Measurements from ENCODE around the gene ATG16L2.
"Not testable (repeated sequence)": the region's sequence is repeated elsewhere in the genome, so short reads cannot be mapped to it uniquely, and the experiment has no call there.

ATG16L2 gene

DNA sequence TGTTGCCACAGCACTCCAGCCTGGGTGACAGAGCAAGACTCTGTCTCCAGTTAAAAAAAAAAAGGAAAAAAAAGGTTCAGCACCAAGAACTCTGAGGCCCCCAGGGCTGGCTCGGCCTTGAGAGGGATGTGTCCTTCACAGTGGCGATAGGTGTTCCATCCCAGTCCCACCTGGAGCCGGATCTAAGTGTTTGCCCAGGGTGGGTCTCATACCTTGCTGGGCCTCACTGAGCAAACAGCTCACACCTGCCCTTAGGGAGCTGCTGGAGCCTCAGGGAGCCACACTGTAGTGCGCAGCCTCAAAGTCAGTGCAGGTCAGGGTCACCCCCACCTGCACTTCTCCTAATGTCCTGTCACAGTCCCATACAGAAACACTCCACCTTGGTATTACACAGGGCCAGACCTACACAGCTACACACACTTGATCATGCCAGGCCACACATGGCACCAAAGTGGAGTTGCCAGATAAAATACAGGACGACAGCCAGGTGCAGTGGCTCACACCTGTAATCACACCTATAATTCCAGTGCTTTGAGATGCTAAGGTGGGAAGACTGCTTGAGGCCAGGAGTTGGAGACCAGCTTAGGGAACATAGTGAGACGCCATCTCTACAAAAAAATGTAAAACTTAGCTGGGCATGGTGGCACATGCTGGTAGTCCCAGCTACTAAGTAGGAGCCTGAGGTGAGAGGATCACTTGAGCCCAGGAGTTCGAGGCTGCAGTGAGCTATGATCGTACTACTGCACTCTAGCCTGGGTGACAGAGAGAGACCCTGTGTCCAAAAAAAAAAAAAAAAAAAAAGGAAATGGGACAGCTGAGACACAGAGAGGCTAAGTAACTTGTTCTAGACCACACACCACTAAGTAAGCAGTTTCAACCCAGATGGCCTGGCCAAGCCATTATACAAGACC is 27.7 kb upstream of the ATG16L2 start:
- Histone ChIP-seq H3K4me1 (ENCODE audit: insufficient read depth, low read length) (peaks cover 11% of the 10 kb centered on the region; the same call in 1 of the 2 replicates), H3K36me3 (ENCODE audit: insufficient read depth, low read length) (no peaks in the 10 kb centered on the region), H3K9ac (ENCODE audit: low read depth, low read length) (no peak overlapping the region; the same call in 1 of the 2 replicates), H3K9me3 (ENCODE audit: control insufficient read depth, insufficient read depth, low read length) (no peaks in the 10 kb centered on the region)

DNA sequence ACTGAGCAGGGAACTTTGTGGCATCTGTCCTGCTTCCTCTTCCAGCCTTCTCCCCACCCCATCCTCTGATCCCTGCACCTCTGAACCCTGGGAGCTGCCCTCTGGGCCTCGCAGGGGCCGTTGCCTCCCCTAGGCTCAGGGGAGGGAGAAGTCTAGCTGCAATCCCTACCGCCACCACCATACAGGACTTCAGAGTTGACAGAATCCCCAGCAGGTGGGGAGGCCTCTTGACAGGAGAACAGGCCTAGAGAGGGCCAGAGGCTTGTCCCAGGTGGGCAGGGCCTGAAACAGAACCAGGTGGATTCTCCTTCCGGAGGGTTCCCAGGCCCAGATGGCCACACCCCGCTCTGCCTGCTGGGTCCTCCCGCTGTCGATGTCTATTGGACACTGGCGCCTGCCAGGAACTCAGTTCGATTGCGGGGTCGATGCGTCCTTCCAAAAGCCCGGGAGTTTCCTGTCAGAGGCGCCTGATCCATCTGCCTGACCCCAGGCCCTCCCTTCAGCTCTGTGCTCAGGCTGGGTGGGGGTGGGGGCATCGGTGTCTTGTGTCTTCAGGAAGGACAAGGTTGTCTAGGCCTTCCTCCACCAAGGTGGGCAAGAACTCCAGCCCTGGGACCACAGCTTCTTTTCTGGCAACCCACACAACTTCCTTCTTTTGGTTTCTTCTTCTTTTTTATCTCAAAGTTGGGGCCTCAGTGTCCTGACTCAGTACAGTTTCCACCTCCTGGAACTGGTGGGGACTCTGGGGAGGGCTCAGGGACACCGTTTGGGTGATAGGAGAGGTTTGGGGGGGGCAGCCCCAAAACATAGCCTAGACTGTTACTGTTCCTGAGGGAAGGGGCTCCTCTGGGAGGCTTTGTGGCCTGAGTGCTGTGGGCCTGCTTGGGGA is 26.8 kb upstream of the ATG16L2 start:
- Histone ChIP-seq H3K4me1 (ENCODE audit: insufficient read depth, low read length) (peaks cover 12% of the 10 kb centered on the region), H3K36me3 (ENCODE audit: insufficient read depth, low read length) (no peaks in the 10 kb centered on the region), H3K9me3 (ENCODE audit: control insufficient read depth, insufficient read depth, low read length) (no peaks in the 10 kb centered on the region), H3K9ac (ENCODE audit: low read depth, low read length) (no peak overlapping the region; the same call in 1 of the 2 replicates)

DNA sequence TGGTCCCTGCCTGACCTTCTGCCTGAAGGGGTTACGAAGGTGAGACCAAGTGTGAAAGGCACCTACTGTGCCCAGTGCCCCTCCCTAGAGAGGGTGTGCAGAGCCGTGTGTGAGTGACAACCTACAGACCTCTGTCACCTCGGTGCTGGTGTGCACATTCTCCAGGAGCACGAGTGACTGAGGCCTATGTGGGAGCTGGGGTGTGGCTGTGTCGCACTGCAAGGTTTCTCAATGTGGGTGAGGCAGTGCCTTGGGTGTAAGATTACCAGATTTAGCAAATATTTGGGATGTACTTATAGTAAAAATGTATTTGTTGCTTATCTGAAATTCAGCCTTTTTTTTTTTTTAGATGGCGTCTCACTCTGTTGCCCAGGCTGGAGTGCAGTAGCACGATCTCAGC is 26.0 kb upstream of the ATG16L2 start:
- Histone ChIP-seq H3K4me1 (ENCODE audit: insufficient read depth, low read length) (peaks cover 20% of the 10 kb centered on the region), H3K9me3 (ENCODE audit: control insufficient read depth, insufficient read depth, low read length) (no peaks in the 10 kb centered on the region), H3K9ac (ENCODE audit: low read depth, low read length) (no peak overlapping the region), H3K36me3 (ENCODE audit: insufficient read depth, low read length) (no peaks in the 10 kb centered on the region)

DNA sequence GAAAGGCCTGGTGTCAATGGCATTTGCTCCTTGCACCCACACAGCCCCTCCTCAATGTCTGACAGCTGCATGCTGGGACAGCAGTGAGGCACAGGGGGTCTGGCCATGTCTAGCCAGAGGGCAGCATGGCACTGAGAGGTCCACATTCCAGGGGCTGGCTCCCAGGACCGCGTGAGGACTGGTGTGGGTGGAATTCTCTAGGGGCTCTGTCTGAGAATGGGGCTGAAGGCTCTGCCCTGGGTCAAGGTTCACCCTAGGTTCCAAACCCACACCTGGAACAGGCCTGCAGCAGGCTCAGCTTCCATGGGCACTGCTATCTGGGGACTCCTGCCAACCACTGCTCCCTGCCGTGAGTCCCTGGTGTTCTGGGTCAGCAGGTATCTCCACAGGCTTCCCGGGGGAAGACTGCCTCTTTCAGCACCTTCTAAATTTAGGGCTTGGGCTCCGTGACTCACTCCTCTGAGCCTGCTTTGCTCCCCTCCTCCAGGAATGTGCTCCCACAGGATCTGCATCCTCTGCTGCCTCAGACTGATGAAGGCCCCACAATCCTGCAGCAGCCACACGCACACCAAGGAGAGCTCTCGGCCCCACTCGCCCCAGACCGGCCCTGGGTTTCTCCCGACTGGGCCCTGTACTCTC is 24.6 kb upstream of the ATG16L2 start:
- H3K36me3 ChIP-seq (ENCODE audit: insufficient read depth, low read length), result no peaks in the 10 kb centered on the region
- H3K9ac ChIP-seq (ENCODE audit: low read depth, low read length), result no peak overlapping the region
- H3K9me3 ChIP-seq (ENCODE audit: control insufficient read depth, insufficient read depth, low read length), result no peaks in the 10 kb centered on the region
- peaks cover 21% of the 10 kb centered on the region for H3K4me1 ChIP-seq (ENCODE audit: insufficient read depth, low read length)

DNA sequence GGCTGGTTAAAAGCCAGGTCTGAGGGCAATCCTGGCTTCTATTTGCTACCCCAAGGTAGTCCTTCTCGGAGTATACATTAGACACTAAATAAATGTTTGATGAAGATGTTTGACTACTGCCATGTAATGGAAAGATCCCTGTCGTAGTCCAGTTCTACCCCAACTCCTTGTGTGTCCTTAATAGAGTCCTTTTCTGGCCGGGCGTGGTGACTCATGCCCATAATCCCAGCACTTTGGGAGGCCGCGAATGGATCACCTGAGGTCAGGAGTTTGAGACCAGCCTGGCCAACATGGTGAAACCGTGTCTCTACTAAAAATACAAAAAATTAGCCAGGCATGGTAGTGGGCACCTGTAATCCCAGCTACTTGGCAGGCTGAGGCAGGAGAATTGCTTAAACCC is 23.0 kb upstream of the ATG16L2 start:
- H3K9ac ChIP-seq (ENCODE audit: low read depth, low read length); H3K36me3 ChIP-seq (ENCODE audit: insufficient read depth, low read length); H3K9me3 ChIP-seq (ENCODE audit: control insufficient read depth, insufficient read depth, low read length): not testable (repeated sequence)
- H3K4me1 ChIP-seq (ENCODE audit: insufficient read depth, low read length), result peaks cover 21% of the 10 kb centered on the region

DNA sequence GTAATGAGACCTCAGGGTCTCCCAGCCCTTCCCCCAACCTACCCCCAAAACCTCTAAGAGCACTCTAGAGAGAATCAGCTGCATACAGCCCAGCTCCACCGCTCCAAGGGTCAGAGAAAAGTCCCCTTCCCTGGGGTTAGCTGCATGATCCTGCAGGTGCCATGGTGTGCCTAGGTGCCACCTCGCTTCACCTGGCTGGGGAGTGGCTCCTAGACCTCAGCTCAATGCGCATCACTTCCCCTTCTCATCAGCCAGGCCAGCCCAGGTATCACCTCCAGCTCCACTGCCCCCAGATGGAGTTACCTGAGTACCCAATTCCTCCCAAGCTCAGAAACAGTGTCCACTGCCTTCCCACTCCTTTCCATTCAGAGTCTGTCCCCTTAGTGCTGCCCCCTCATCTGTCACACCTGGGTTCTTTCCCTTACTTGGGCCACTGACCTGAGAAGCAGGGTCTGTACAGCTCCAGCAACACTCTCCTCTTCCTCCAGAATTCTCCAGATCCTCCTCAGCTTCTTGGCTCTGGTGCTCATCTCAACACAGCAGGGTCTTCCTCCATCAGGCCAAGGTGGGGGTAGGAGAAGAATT is 21.7 kb upstream of the ATG16L2 start:
- Histone ChIP-seq H3K4me1 (ENCODE audit: insufficient read depth, low read length) (peaks cover 16% of the 10 kb centered on the region), H3K9me3 (ENCODE audit: control insufficient read depth, insufficient read depth, low read length) (no peaks in the 10 kb centered on the region), H3K9ac (ENCODE audit: low read depth, low read length) (no peak overlapping the region), H3K36me3 (ENCODE audit: insufficient read depth, low read length) (no peaks in the 10 kb centered on the region)

DNA sequence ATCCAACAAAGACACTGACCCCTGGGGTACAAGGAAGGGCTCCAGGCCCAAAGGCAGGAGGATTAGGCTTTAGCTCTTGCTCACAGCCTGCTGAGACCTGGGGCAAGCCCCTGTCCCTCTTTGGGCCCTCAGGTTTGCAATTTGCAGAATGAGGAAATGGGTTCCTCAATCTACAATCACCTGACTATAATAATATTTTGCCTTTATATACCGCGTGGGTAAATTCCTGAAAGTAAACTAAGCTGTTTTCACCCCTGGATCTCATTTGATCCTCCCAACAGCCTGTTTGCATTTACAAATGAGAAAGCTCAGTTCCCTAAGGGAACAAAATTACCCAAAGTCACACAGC is 21.2 kb upstream of the ATG16L2 start:
- Histone ChIP-seq H3K4me1 (ENCODE audit: insufficient read depth, low read length) (peaks cover 20% of the 10 kb centered on the region), H3K36me3 (ENCODE audit: insufficient read depth, low read length) (no peaks in the 10 kb centered on the region), H3K9me3 (ENCODE audit: control insufficient read depth, insufficient read depth, low read length) (no peaks in the 10 kb centered on the region), H3K9ac (ENCODE audit: low read depth, low read length) (peak overlapping the region; percentile 11; the same call in 1 of the 2 replicates)

DNA sequence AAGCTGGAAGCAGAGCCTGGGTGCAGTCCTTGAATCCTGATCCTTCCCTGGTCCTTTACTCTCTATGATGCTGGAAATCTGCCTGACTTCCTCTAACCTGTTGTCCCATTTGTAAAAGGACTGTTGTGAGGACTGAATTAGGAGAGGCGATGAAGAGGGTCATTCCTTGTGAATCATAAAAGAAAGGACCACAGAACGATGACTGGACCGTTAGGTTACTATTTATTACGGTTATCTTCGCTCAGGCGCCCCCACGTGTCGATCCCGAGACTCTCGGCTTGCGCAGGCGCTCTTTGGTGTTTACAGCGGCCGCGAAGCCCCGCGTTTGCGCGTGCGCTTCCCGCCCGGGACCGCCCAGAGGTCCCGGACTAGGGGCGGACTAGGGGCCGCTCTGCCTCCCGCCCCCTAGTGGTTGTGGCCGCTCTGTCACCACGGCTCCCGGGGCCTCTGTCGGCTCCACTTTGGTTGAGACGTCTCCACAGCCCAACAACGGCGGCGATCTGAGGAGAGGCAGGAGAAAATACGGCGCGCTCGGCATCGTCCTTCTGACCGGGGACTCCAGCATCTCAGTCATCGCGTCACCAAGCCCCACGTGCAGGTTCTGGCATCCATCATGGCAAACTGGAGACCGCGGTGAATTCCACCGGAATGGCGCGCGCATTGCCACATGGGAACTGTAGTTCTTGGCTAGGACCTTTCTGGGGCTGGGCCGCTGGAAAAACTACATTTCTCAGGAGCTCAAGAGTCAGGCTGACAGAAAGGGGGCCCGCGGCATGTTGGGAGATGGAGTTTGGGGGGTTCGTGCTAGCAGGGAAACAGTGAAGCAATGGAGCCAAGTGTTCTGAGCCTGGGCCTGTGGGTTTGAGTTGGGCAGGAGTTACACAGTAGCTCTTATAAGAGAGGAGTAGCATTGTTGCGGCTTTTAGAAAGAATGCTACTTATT is 20.5 kb upstream of the ATG16L2 start, which contains the start of gene STARD10:
STARD10 (minus strand) TSS at position 623 of the 943 bp plus-strand sequence. CDS start 12,866 bp downstream, outside the sequence.
- H3K9ac ChIP-seq (ENCODE audit: low read depth, low read length), result peak within 1 kb of the TSS; percentile 80
- H3K4me1 ChIP-seq (ENCODE audit: insufficient read depth, low read length), result peaks cover 22% of the 10 kb centered on the region
- H3K36me3 ChIP-seq (ENCODE audit: insufficient read depth, low read length), result no peaks in the 10 kb centered on the region
- no peaks in the 10 kb centered on the region for H3K9me3 ChIP-seq (ENCODE audit: control insufficient read depth, insufficient read depth, low read length)

DNA sequence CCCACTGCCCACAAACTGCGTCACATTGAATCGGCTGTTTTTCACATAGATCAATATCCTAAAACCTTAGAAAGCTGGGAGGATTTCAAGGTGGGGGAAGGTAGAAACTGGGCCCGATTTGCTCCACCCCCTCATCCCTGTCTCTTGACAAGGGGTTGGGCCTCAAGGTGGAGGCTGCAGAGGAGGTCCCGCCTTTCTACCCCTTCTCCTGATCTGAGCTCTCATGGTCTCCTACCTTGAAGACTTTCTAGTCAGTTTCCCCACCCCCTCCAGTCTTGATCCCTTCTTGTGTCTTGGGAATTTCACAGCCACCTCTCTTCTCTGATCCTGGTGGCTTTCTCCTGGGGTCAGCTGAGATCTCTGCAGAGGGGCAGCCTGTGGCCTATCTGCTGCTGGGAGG is 15.8 kb upstream of the ATG16L2 start:
- H3K4me1 ChIP-seq (ENCODE audit: insufficient read depth, low read length), result peaks cover 6% of the 10 kb centered on the region
- no peaks in the 10 kb centered on the region for H3K36me3 ChIP-seq (ENCODE audit: insufficient read depth, low read length)
- no peak overlapping the region for H3K9ac ChIP-seq (ENCODE audit: low read depth, low read length)

DNA sequence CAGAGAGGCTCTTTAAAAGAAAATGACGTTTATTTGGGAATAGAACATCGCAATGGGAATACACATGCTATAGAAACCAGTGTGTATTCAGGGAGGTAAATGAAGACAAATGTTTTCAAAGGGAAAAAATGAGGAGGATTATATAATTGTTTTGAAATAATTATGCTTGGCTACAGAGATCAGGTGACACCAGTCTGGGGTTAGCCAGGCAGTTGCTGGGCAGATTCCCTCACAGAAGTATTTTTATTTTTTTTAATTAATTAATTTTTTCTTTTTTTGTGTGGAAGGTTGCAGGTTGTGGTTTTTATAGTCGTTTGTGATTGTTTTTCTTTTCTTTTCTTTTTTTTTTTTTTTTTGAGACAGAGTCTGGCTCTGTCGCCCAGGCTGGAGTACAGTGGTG is 14.8 kb upstream of the ATG16L2 start:
- Histone ChIP-seq H3K36me3 (ENCODE audit: insufficient read depth, low read length) (no peaks in the 10 kb centered on the region), H3K9ac (ENCODE audit: low read depth, low read length) (no peak overlapping the region), H3K9me3 (ENCODE audit: control insufficient read depth, insufficient read depth, low read length) (no peaks in the 10 kb centered on the region)

More for the DNA sequence above, 15.8 kb upstream of the ATG16L2 start:
- H3K9me3 ChIP-seq (ENCODE audit: control insufficient read depth, insufficient read depth, low read length), result no peaks in the 10 kb centered on the region

DNA sequence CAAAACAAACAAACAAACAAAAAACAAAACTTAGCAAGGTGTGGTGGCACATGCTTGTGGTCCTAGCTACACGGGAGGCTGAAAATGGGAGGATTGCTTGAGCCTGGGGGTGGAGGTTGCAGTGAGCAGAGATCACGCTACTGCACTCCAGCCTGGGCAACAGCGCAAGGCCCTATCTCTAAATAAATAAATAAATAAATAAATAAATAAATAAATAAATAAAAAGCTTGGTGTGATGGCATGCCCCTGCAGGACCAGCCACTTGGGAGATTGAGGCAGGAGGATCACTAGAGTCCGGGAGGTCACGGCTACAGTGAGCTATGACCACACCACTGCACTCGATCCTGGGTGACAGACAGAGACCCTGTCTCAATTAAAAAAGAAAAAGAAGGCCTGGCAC is 11.4 kb upstream of the ATG16L2 start:
- Histone ChIP-seq H3K9ac (ENCODE audit: low read depth, low read length) (no peak overlapping the region), H3K36me3 (ENCODE audit: insufficient read depth, low read length) (no peaks in the 10 kb centered on the region), H3K9me3 (ENCODE audit: control insufficient read depth, insufficient read depth, low read length) (no peaks in the 10 kb centered on the region), H3K4me1 (ENCODE audit: insufficient read depth, low read length) (peaks cover 4% of the 10 kb centered on the region)

More for the DNA sequence above, 14.8 kb upstream of the ATG16L2 start:
- H3K4me1 ChIP-seq (ENCODE audit: insufficient read depth, low read length), result peaks cover 6% of the 10 kb centered on the region

DNA sequence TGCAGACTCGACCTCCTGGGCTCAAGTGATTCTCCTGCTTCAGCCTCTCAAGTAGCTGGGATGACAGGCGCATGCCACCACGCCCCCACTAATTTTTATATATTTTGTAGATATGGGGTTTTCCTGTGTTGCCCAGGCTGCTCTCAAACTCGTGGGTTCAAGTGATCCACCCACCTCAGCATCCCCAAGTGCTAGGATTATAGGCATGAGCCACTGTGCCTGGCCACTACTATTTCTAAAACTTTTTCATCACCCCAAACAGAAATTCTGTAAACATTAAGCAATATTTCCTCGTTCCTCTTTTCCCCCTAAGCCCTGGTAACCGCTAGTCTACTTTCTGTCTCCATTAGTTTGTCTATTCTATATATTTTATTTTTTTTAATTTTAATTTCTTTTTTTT is 9.0 kb upstream of the ATG16L2 start:
- no peak overlapping the region for H3K9ac ChIP-seq (ENCODE audit: low read depth, low read length)
- no peaks in the 10 kb centered on the region for H3K36me3 ChIP-seq (ENCODE audit: insufficient read depth, low read length)
- H3K4me1 ChIP-seq (ENCODE audit: insufficient read depth, low read length), result no peaks in the 10 kb centered on the region
- H3K9me3 ChIP-seq (ENCODE audit: control insufficient read depth, insufficient read depth, low read length), result no peaks in the 10 kb centered on the region

DNA sequence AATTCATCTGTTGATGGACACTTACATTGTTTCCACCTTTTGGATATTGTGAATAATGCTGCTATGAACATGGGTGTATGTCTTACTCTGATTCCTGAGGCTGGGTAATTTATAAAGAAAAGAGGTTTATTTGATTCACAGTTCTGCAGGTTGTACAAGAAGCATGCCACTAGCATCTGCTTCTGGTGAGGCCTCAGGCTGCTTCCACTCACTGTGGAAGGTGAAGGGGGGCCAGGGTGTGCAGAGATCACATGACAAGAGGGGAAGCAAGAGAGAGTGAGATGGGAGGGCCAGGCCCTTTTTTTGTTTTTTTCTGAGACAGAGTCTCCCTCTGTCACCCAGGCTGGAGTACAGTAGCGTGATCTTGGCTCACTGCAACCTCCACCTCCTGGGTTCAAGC is 7.8 kb upstream of the ATG16L2 start:
- H3K9ac ChIP-seq (ENCODE audit: low read depth, low read length); H3K36me3 ChIP-seq (ENCODE audit: insufficient read depth, low read length); H3K4me1 ChIP-seq (ENCODE audit: insufficient read depth, low read length); H3K9me3 ChIP-seq (ENCODE audit: control insufficient read depth, insufficient read depth, low read length): not testable (repeated sequence)

Data from ES-I3 (cell line).